ENCODE data around the gene B3GALT6. TPM values are rescaled to one million over a fixed set of nuclear protein-coding genes. Genes with fewer than 3 reads are reported as not detected.

Gene B3GALT6
- total RNA-seq, 4 donors from 2014 or later = 8.5 to 32.8 (median 20.6) TPM

- TF ChIP-seq POLR2A (IDR thresholded peaks at IDR 0.05) = no peak
- TF ChIP-seq CTCF (IDR thresholded peaks at IDR 0.05 in 4 of 5, conservative IDR thresholded peaks at IDR 0.05 in 1 of 5) = no peak
- in situ Hi-C loops (cut with MboI; ENCODE audit: low sequenced_read_pairs in 4 of 4) (no loop called here), intact Hi-C loops (cut with DNase I; ENCODE audit: low total_unique reads) (no loop called here)
- Histone ChIP-seq H3K4me1 (no peaks in the 10 kb centered on the region), H3K36me3 (no peaks in the 10 kb centered on the region), H3K27ac (no peak overlapping the region), H3K9me3 (no peaks in the 10 kb centered on the region), H3K4me3 (peak overlapping the region in 1 of 4 donors; percentile 30), H3K27me3 (peaks cover 26 to 40% (median 36%) of the 10 kb centered on the region in 3 donors)
- ATAC-seq (no peak), DNase-seq (no peak)
Measured at GRCh38 chr1:1243807-1244191, 11.8 kb downstream of the B3GALT6 start.

GRCh38 chr1:1244192-1244811, 12.3 kb downstream of the B3GALT6 start:
- Histone ChIP-seq H3K36me3 (no peaks in the 10 kb centered on the region), H3K4me3 (peak overlapping the region in 1 of 4 donors; percentile 30), H3K27ac (no peak overlapping the region), H3K4me1 (no peaks in the 10 kb centered on the region), H3K27me3 (peaks cover 22 to 35% (median 31%) of the 10 kb centered on the region in 3 donors), H3K9me3 (no peaks in the 10 kb centered on the region)
- in situ Hi-C loops (cut with MboI; ENCODE audit: low sequenced_read_pairs in 4 of 4) (no loop called here), intact Hi-C loops (cut with DNase I; ENCODE audit: low total_unique reads) (no loop called here)
- no peak for ATAC-seq
- DNase-seq = no peak
- TF ChIP-seq CTCF (IDR thresholded peaks at IDR 0.05 in 4 of 5, conservative IDR thresholded peaks at IDR 0.05 in 1 of 5) = no peak
- TF ChIP-seq POLR2A (IDR thresholded peaks at IDR 0.05) = no peak

- Histone ChIP-seq H3K4me1 (no peaks in the 10 kb centered on the region), H3K27ac (no peak overlapping the region), H3K27me3 (peaks cover 16 to 25% (median 21%) of the 10 kb centered on the region in 3 donors), H3K9me3 (no peaks in the 10 kb centered on the region), H3K4me3 (no peak overlapping the region), H3K36me3 (no peaks in the 10 kb centered on the region)
- in situ Hi-C loops (cut with MboI; ENCODE audit: low sequenced_read_pairs in 4 of 4) = no loop called here
- intact Hi-C loops (cut with DNase I; ENCODE audit: low total_unique reads) = no loop called here
- no peak for DNase-seq
- TF ChIP-seq POLR2A (IDR thresholded peaks at IDR 0.05) (no peak), CTCF (IDR thresholded peaks at IDR 0.05 in 4 of 5, conservative IDR thresholded peaks at IDR 0.05 in 1 of 5) (no peak)
- ATAC-seq = no peak
Measured at GRCh38 chr1:1245178-1245816, 13.3 kb downstream of the B3GALT6 start.

- Histone ChIP-seq H3K36me3 (no peaks in the 10 kb centered on the region), H3K4me3 (no peak overlapping the region), H3K27me3 (peaks cover 16 to 24% (median 21%) of the 10 kb centered on the region in 3 donors), H3K4me1 (no peaks in the 10 kb centered on the region), H3K9me3 (no peaks in the 10 kb centered on the region), H3K27ac (no peak overlapping the region)
- intact Hi-C loops (cut with DNase I; ENCODE audit: low total_unique reads) (no loop called here), in situ Hi-C loops (cut with MboI; ENCODE audit: low sequenced_read_pairs in 4 of 4) (no loop called here)
- ATAC-seq = no peak
- DNase-seq = no peak
- no peak for TF ChIP-seq POLR2A (IDR thresholded peaks at IDR 0.05)
Measured at GRCh38 chr1:1245817-1246576, 14.0 kb downstream of the B3GALT6 start.
